ENCODE measurements around the gene SORCS3.

GRCh38 chr10:104762793-104763192, 121.7 kb downstream of the SORCS3 start:
- TF ChIP-seq, protein P1, sequence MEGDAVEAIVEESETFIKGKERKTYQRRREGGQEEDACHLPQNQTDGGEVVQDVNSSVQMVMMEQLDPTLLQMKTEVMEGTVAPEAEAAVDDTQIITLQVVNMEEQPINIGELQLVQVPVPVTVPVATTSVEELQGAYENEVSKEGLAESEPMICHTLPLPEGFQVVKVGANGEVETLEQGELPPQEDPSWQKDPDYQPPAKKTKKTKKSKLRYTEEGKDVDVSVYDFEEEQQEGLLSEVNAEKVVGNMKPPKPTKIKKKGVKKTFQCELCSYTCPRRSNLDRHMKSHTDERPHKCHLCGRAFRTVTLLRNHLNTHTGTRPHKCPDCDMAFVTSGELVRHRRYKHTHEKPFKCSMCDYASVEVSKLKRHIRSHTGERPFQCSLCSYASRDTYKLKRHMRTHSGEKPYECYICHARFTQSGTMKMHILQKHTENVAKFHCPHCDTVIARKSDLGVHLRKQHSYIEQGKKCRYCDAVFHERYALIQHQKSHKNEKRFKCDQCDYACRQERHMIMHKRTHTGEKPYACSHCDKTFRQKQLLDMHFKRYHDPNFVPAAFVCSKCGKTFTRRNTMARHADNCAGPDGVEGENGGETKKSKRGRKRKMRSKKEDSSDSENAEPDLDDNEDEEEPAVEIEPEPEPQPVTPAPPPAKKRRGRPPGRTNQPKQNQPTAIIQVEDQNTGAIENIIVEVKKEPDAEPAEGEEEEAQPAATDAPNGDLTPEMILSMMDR (IDR thresholded peaks at IDR 0.05), result no peak
- no peak for TF ChIP-seq POLR2AphosphoS5 (IDR thresholded peaks at IDR 0.05; ENCODE audit: low read depth, low read length)
